HG02840 (cell line): Measurements from ENCODE around the gene EBF3.

Experiments used
- ATAC-seq: cut with Tn5 transposase; IDR thresholded peaks from one replicate; pipeline ENCODE4 v1.9.1; 2021; ENCODE audit warnings: mild to moderate bottlenecking, moderate library complexity, moderate number of reproducible peaks; ENCODE audit not compliant: unreplicated experiment, low FRiP score

Gene EBF3

GRCh38 chr10:129914153-129914855 is 49.8 kb downstream of the EBF3 start:
- ATAC-seq = no peak

DNA sequence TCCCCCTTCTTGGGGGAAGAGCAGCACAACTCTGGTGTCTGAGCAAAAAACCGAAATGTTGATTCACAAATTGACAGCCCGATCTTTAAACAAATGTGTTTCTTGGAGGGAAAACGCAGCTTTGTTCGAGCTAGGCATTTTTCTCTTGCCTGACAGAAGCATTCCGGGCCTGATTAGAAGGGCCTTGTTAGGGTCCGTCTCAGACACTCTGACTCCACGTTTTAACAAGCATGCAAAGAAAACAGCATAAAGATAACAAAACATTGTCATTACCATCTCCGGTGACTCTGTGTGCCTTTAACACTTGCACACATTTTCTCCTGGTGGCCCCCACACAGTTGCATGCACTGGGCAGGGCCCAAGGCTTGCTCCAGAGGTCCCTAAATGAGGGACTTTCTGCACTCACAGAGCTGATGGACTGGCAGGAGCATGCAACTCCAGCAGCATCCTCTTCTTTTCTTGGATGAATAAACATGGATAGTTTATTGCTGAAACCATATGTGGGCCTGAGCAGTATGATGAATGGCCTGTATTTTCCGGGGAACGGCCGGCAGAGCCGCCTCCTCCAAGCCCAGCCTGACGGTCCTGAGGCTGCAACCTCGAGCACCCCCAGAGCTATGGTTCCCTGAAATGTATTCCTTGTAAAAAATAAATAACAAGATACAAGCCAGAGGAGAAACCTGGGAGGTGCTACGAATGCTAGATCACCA is 50.9 kb downstream of the EBF3 start:
- ATAC-seq = no peak

- no peak for ATAC-seq
Measured at GRCh38 chr10:129912166-129912917, 51.7 kb downstream of the EBF3 start.

- ATAC-seq = no peak
Measured at GRCh38 chr10:129911451-129912165, 52.5 kb downstream of the EBF3 start.

- no peak for ATAC-seq
Measured at GRCh38 chr10:129910861-129911260, 53.2 kb downstream of the EBF3 start.

GRCh38 chr10:129909531-129910256 is 54.4 kb downstream of the EBF3 start:
- ATAC-seq = no peak

DNA sequence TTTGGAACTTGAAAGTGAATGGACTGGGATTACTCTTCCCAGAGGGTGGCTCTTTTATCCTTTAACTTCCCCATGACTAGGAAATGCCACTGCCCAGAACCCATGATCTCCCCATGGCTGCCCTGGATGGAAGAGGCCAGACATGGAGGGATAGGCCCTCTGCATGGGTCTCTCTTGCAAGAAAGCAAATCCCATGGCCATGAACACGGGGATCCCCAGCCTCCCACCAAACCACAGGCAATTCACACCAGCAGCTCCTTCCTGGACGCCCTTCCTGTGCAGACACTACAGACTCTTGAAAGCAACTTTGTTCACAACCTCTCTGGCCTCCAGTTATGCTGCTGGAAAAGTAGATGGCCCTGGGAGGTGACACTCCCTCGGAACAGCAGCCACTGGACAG is 55.0 kb downstream of the EBF3 start:
- ATAC-seq = no peak

DNA sequence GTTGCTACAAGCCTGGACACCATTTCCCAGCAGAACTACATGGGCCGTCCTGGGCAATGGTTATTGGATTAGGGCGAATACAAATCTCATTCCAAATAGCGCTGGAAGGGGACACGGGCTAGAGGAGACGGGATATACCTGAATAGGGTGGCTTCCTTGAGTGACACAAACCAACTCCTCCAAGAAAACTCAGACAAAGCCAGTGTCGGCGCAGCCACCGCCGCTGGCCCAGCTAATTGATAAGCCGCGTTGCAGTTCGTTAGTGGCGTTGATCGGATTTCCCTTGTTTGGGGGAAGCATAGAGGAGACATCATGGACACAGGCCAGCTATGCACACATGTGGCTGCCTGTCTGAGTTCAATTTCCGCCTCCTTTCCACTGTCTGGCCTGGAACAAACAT is 55.7 kb downstream of the EBF3 start:
- ATAC-seq = no peak

DNA sequence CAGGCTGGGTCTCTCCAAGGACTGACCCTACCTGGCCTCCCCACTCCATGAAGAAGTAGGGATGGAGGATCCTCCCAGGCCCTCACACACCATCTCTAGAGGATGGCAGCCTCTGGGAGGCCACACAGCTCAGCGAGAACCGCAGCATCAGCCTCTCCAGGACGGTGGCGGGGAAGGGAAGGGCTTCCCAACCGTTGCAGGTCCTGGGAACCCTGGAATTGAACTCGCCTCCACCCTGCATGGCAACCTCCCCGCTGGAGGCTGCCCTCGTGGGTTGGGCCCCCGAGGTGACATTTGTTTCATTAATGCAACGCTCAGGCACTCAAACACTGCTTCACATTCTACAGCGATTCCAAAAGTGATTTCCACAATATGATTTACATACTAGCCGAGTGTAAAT is 58.5 kb downstream of the EBF3 start:
- ATAC-seq = no peak

DNA sequence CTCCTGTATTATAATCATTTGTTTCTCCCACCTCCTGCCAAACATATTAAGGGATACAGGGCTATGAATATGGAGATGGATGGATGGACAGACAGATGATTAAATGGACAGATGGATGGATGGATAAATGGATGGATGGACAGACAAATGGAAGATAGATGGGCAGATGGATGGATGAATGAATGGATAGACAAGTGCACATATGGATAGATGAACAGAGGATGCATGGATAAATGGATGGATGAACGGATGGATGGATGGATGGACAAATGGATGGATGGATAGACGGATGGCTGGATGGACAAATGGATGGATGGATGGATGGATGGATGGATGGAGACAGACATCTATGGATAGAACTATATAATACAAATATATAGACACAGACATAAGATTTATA is 59.8 kb downstream of the EBF3 start:
- ATAC-seq = no peak

- ATAC-seq = no peak
Measured at GRCh38 chr10:129901389-129902006, 62.6 kb downstream of the EBF3 start.

- ATAC-seq = no peak
Measured at GRCh38 chr10:129900825-129901224, 63.2 kb downstream of the EBF3 start.

GRCh38 chr10:129899276-129900130 is 64.6 kb downstream of the EBF3 start:
- ATAC-seq = no peak

GRCh38 chr10:129898706-129899268 is 65.3 kb downstream of the EBF3 start:
- ATAC-seq = no peak

- no peak for ATAC-seq
Measured at GRCh38 chr10:129897871-129898626, 66.0 kb downstream of the EBF3 start.

GRCh38 chr10:129896860-129897200 is 67.2 kb downstream of the EBF3 start:
- no peak for ATAC-seq

DNA sequence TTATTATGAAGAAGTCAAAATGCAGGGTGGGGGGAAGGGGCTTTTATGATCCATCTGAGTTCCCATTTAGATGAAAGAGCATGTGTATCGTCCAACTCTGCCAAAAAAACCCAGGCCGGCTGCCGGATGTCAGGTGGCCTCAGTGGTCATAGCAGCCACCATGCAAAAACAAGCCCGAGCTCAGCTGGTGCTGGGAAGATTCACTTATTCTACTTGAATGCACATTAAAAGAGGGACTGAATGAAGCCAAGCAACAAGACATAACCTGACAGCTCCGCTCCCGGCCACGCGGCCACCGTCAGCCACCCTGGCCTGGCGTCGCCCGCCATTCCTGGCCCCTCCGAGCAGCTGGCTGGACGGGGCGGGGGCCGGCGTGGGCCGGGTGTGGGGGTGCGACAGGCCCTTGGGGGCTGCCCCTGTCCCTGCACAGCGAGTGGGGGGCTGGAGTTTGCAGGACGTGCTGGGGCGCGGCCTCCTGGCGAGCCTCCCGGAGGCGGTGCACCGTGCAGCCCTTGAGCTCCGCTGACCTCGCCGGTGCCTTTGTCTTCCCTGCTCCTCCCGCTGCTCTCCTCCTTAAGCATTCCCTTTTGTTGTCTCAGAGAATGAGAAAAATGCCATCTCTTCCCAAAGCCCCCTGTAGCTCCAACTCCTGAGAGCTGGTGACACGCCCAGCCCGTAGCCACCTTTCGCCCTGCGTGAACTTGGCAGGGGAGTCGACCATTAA is 67.8 kb downstream of the EBF3 start:
- ATAC-seq = no peak
